ENCODE results near the gene CHCHD3.

DNA sequence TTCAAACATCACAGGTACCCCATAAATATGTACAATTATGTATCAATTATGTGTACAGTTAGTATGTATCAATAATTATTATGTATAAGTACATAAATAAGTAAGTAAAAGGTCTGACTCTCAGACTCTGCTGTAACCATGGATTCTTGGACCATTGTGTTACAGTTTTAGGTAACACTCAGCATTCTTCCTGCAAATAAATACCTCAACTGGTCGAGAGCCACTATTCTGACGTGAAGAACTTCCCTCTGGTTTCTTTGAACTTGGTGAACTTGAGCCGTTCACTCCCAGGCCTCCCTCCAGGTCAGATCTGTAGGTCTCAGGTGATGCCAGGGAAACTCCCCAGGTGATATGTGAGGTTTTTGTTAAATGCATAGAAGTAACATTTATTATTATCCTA, 313.8 kb downstream of the CHCHD3 start:
- TF ChIP-seq POLR2A (IDR thresholded peaks at IDR 0.05), result no peak
- TF ChIP-seq, protein P1, sequence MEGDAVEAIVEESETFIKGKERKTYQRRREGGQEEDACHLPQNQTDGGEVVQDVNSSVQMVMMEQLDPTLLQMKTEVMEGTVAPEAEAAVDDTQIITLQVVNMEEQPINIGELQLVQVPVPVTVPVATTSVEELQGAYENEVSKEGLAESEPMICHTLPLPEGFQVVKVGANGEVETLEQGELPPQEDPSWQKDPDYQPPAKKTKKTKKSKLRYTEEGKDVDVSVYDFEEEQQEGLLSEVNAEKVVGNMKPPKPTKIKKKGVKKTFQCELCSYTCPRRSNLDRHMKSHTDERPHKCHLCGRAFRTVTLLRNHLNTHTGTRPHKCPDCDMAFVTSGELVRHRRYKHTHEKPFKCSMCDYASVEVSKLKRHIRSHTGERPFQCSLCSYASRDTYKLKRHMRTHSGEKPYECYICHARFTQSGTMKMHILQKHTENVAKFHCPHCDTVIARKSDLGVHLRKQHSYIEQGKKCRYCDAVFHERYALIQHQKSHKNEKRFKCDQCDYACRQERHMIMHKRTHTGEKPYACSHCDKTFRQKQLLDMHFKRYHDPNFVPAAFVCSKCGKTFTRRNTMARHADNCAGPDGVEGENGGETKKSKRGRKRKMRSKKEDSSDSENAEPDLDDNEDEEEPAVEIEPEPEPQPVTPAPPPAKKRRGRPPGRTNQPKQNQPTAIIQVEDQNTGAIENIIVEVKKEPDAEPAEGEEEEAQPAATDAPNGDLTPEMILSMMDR (IDR thresholded peaks at IDR 0.05), result no peak
